K562 (cell line): ENCODE measurements around the gene COL25A1. TPM values are rescaled to one million over a fixed set of nuclear protein-coding genes. Genes with fewer than 3 reads are reported as not detected.

Experiments
- ATAC-seq: fragments of 200-7000 bp; cut with Tn5 transposase; 3 replicates; pipeline ENCODE4 v1.9.1; 2020; ENCODE audit warnings: moderate library complexity
- BruUV-seq: library from RNA; stranded (reverse); fragments of 400-500 nt; replicated peaks from 2 replicates; lab custom pipeline; 2021; lab: Mats Ljungman, UMichigan
- CTCF ChIA-PET: fragments of 300-600 bp; formaldehyde crosslinking; extraction: SDS; loops from one replicate; lab custom pipeline; 2021; ENCODE audit warnings: low intra/inter-chr PET ratio; lab: Yijun Ruan, JAX
- POLR2A ChIA-PET: fragments of 300-600, 350-650 bp; sonication (Branson Sonifier 250); formaldehyde crosslinking; extraction: SDS; loops from one replicate; lab custom pipeline; 2021; ENCODE audit warnings: antibody characterized with exemption, inconsistent platforms; lab: Yijun Ruan, JAX
- DNase-seq, 4 experiments: peaks; one replicate each; pipeline versions ENCODE4 v3.0.0 to v3.0.0-alpha.2; 2011 to 2018; ENCODE audit warnings: low spot score in 3 of 4, mixed read lengths in 3 of 4; ENCODE audit errors: extremely low read depth in 1 of 4
- FAIRE-seq: peaks from 2 replicates; lab custom pipeline; 2011; peaks lifted over from hg19 to GRCh38; lab: Jason Lieb, UNC
- H2AFZ ChIP-seq: 2 replicates; pipeline ENCODE4 v1.6.0; 2011; ENCODE audit warnings: low read depth, low read length, control low read depth, inconsistent platforms
- H3K27ac ChIP-seq: fragments of 200-600 bp; 3 replicates; pipeline ENCODE4 v1.8.0; 2011; ENCODE audit warnings: low read depth, mild to moderate bottlenecking, control low read depth, inconsistent platforms, low read length, moderate library complexity, mixed read lengths; ENCODE audit errors: extremely low read depth
- H3K27me3 ChIP-seq, 2 experiments: fragments of 300-600 bp in 1 of 2; 2 replicates in 1 of 2; 3 replicates in 1 of 2; pipeline versions ENCODE4 v1.6.0 to v1.8.0; 2011; ENCODE audit warnings: inconsistent platforms in 2 of 2, low read length in 2 of 2, mild to moderate bottlenecking in 1 of 2, mixed read lengths in 1 of 2, moderate library complexity in 1 of 2; ENCODE audit not compliant: control insufficient read depth in 2 of 2, insufficient read depth in 2 of 2
- H3K36me3 ChIP-seq: fragments of 300-600 bp; 3 replicates; pipeline ENCODE4 v1.8.0; 2011; ENCODE audit warnings: mild to moderate bottlenecking, low read length, inconsistent platforms; ENCODE audit not compliant: control insufficient read depth, insufficient read depth
- H3K4me1 ChIP-seq, 2 experiments: fragments of 200-600 bp in 1 of 2; replicated peaks in 1 of 2; 2 replicates in 1 of 2; 3 replicates in 1 of 2; pipeline versions ENCODE4 v1.5.1 to v1.8.0; 2011; ENCODE audit warnings: inconsistent platforms in 2 of 2, low read length in 2 of 2, mild to moderate bottlenecking in 1 of 2, mixed read lengths in 1 of 2, moderate library complexity in 1 of 2; ENCODE audit not compliant: control insufficient read depth in 2 of 2, insufficient read depth in 2 of 2
- H3K4me2 ChIP-seq: 2 replicates; pipeline ENCODE4 v1.6.1; 2011; ENCODE audit warnings: low read length, control low read depth, inconsistent platforms, mixed read lengths; ENCODE audit not compliant: insufficient read depth
- H3K4me3 ChIP-seq: fragments of 200-600 bp; sonication (generic), shearing (Covaris generic); 2 replicates; pipeline ENCODE4 v1.5.1; 2016; ENCODE audit warnings: control low read depth, inconsistent platforms
- H3K79me2 ChIP-seq: fragments of 200-600 bp; 3 replicates; pipeline ENCODE4 v1.8.0; 2011; ENCODE audit warnings: low read length, inconsistent platforms; ENCODE audit not compliant: control insufficient read depth, insufficient read depth
- H3K9ac ChIP-seq, 2 experiments: 2 replicates each; pipeline versions ENCODE4 v1.6.0 to v1.6.1; 2011; ENCODE audit warnings: low read depth in 2 of 2, low read length in 2 of 2, control low read depth in 1 of 2, inconsistent platforms in 1 of 2, mild to moderate bottlenecking in 1 of 2, mixed read lengths in 1 of 2; ENCODE audit not compliant: insufficient read depth in 1 of 2
- H3K9me1 ChIP-seq: one replicate; pipeline ENCODE4 v1.6.0; 2011; ENCODE audit warnings: inconsistent platforms, mild to moderate bottlenecking, low read length, moderate library complexity; ENCODE audit not compliant: control insufficient read depth, insufficient read depth
- H3K9me3 ChIP-seq: replicated peaks from 2 replicates; pipeline ENCODE4 v1.5.1; 2011; ENCODE audit warnings: low read depth, low read length, inconsistent platforms; ENCODE audit not compliant: control insufficient read depth, insufficient read depth
- H4K20me1 ChIP-seq: replicated peaks from 2 replicates; pipeline ENCODE4 v1.6.1; 2011; ENCODE audit warnings: low read length, inconsistent platforms, mixed read lengths; ENCODE audit not compliant: control insufficient read depth, insufficient read depth
- GABPB1 ChIP-seq: sonication (generic); formaldehyde crosslinking; IDR thresholded peaks from 2 replicates; pipeline ENCODE4 v1.8.0; 2022; ENCODE audit warnings: mild to moderate bottlenecking, missing genetic modification reagents
- LEF1 ChIP-seq: fragments of 450-650 bp; IDR thresholded peaks from 2 replicates; pipeline ENCODE4 v1.6.1; 2016; ENCODE audit warnings: mild to moderate bottlenecking
- TSHZ1 ChIP-seq: fragments of 250-450 bp; sonication (Bioruptor Pico); IDR thresholded peaks from 2 replicates; pipeline ENCODE4 v1.4.0; 2020; ENCODE audit warnings: mild to moderate bottlenecking, moderate library complexity
- in situ Hi-C: fragments of 300-500 bp; cut with MboI; formaldehyde crosslinking; loops from 4 replicates; pipeline ENCODE4 v1.15.0; 2018; ENCODE audit warnings: inconsistent platforms, mixed read lengths
- intact Hi-C: fragments of 100-400 bp; cut with micrococcal nuclease; formaldehyde crosslinking; loops from 2 replicates; pipeline ENCODE4 v1.14.2; 2022
- polyA plus RNA-seq, 8 experiments: library from polyadenylated mRNA; depleted of rRNA in 4 of 8; stranded (reverse) in 5 of 8; unstranded in 3 of 8; fragments of >200 nt; fragmentation: Nextera tagmentation in 2 of 8; fragmentation: Illumina TruSeq in 1 of 8; extraction: Ambion mirVana in 2 of 8; extraction: Trizol in 1 of 8; gene quantifications; 2 replicates each; pipeline versions ENCODE4 v1.2.1 to v1.2.3, GENCODE V29; 2011 to 2014; ENCODE audit warnings: inconsistent platforms in 1 of 8, missing spikeins in 1 of 8
- total RNA-seq, 7 experiments: library from RNA; depleted of rRNA in 6 of 7; stranded (reverse); fragments of >200 nt in 6 of 7; fragmentation: Illumina TruSeq in 2 of 7; extraction: Trizol in 2 of 7; gene quantifications; 2 replicates each; pipeline versions ENCODE4 v1.2.1 to v1.2.3, GENCODE V29; 2011 to 2021; ENCODE audit warnings: low replicate concordance in 1 of 7
- TF ChIP-seq, protein P1 (sequence below), 2 experiments: IDR thresholded peaks in 1 of 2; conservative IDR thresholded peaks in 1 of 2; 2 replicates each; pipeline ENCODE4 v1.6.1; 2016; ENCODE audit warnings: low read depth in 2 of 2, mild to moderate bottlenecking in 1 of 2, missing compliant biosample characterization in 1 of 2, missing genetic modification characterization in 1 of 2, moderate library complexity in 1 of 2
- TF ChIP-seq, protein P2 (sequence below): IDR thresholded peaks from 2 replicates; pipeline ENCODE4 v1.6.1; 2011; ENCODE audit warnings: borderline replicate concordance, low read depth, mild to moderate bottlenecking, moderate library complexity, low read length; ENCODE audit not compliant: insufficient read depth, poor library complexity, severe bottlenecking
- TF ChIP-seq, protein P3 (sequence below): sonication (generic); formaldehyde crosslinking; IDR thresholded peaks from 2 replicates; pipeline ENCODE4 v1.8.0; 2022; ENCODE audit warnings: mild to moderate bottlenecking, low read depth, missing genetic modification reagents

COL25A1 gene
- total and polyA plus RNA-seq, 9 of the 15 experiments (the other 6 are each of a cell fraction or from before 2014, with no cell fraction given) = 0.03 to 0.62 (median 0.27) TPM

GRCh38 chr4:109166126-109166525 lies 136.3 kb downstream of the COL25A1 start:
- intact Hi-C loops = no loop called here
- Histone ChIP-seq H3K36me3 (no peaks in the 10 kb centered on the region), H3K4me2 (no peak overlapping the region), H3K27ac (no peak overlapping the region), H3K4me1 (no peaks in the 10 kb centered on the region; a peak in 1 of 5 replicates), H3K27me3 (no peaks in the 10 kb centered on the region), H3K9ac (no peak overlapping the region), H3K9me3 (no peaks in the 10 kb centered on the region), H4K20me1 (no peaks in the 10 kb centered on the region), H2AFZ (no peak overlapping the region), H3K4me3 (no peak overlapping the region), H3K79me2 (no peaks in the 10 kb centered on the region), H3K9me1 (no peaks in the 10 kb centered on the region)
- CTCF ChIA-PET = no interaction called here
- no TSS peak for BruUV-seq
- FAIRE-seq (no peak), ATAC-seq (no peak), DNase-seq (no peak)
- TF ChIP-seq, protein P1, sequence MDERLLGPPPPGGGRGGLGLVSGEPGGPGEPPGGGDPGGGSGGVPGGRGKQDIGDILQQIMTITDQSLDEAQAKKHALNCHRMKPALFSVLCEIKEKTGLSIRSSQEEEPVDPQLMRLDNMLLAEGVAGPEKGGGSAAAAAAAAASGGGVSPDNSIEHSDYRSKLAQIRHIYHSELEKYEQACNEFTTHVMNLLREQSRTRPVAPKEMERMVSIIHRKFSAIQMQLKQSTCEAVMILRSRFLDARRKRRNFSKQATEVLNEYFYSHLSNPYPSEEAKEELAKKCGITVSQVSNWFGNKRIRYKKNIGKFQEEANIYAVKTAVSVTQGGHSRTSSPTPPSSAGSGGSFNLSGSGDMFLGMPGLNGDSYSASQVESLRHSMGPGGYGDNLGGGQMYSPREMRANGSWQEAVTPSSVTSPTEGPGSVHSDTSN (CRISPR knock-in tag; IDR thresholded peaks at IDR 0.05; ENCODE audit: low read depth) = no peak
- TF ChIP-seq, protein P1 (tag; conservative IDR thresholded peaks at IDR 0.05; ENCODE audit: low read depth) = no peak
- TF ChIP-seq TSHZ1 (CRISPR knock-in tag) (no peak), GABPB1 (no peak), LEF1 (no peak)
- TF ChIP-seq, protein P2, sequence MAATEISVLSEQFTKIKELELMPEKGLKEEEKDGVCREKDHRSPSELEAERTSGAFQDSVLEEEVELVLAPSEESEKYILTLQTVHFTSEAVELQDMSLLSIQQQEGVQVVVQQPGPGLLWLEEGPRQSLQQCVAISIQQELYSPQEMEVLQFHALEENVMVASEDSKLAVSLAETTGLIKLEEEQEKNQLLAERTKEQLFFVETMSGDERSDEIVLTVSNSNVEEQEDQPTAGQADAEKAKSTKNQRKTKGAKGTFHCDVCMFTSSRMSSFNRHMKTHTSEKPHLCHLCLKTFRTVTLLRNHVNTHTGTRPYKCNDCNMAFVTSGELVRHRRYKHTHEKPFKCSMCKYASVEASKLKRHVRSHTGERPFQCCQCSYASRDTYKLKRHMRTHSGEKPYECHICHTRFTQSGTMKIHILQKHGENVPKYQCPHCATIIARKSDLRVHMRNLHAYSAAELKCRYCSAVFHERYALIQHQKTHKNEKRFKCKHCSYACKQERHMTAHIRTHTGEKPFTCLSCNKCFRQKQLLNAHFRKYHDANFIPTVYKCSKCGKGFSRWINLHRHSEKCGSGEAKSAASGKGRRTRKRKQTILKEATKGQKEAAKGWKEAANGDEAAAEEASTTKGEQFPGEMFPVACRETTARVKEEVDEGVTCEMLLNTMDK = no peak
- TF ChIP-seq, protein P3, sequence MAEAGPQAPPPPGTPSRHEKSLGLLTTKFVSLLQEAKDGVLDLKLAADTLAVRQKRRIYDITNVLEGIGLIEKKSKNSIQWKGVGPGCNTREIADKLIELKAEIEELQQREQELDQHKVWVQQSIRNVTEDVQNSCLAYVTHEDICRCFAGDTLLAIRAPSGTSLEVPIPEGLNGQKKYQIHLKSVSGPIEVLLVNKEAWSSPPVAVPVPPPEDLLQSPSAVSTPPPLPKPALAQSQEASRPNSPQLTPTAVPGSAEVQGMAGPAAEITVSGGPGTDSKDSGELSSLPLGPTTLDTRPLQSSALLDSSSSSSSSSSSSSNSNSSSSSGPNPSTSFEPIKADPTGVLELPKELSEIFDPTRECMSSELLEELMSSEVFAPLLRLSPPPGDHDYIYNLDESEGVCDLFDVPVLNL (CRISPR knock-in tag) = no peak
- POLR2A ChIA-PET = no interaction called here
- in situ Hi-C loops = no loop called here
